ENCODE results near the gene FAM228B.
"Not testable (repeated sequence)": the region's sequence is repeated elsewhere in the genome, so short reads cannot be mapped to it uniquely, and the experiment has no call there.

Gene FAM228B

DNA sequence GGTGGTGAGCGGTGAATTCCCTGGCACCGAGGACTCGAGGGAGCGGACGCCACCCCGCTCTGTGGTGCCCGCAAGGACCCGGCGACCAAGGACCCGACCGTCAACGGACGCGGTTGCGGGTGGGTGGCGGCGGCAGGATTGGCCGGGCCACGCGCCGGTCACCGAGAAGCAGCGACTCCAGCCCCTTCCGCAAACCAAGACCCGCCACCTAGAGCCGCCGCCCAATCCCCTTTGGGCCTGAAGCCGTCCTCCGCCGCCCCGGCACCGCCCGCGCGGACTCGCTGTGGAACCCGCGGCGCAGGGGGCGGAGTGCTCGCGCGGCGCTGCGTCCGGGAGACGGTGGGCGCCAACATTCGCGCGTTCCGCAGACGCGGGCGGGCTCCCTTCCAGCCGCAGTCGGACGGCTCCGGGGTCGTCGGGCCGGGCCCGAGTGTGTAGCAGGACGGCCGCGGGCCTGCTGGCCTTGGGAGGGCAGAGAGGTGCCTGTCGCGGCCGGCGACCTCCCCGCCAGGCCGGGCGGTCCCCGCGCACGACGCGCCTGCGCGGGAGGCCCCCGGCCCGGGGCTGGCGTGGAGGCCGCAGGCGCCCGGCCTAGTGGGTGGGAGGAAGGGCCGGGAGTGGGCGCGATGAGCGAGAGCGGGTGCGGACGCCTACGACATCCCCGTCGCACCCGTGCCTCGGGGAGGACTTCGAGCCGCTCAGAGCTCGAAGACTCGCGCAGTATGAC lies at the start of gene FAM228B, which contains the start of gene PFN4:
Gene FAM228B, plus strand, starts transcription at position 275 of the 727 bp plus-strand sequence. CDS start 893 bp downstream, outside the sequence.
Gene PFN4, minus strand, starts transcription at position 140 of the 727 bp plus-strand sequence. CDS start 799 bp downstream, outside the sequence.
- DNase-seq: peak; percentile 86

DNA sequence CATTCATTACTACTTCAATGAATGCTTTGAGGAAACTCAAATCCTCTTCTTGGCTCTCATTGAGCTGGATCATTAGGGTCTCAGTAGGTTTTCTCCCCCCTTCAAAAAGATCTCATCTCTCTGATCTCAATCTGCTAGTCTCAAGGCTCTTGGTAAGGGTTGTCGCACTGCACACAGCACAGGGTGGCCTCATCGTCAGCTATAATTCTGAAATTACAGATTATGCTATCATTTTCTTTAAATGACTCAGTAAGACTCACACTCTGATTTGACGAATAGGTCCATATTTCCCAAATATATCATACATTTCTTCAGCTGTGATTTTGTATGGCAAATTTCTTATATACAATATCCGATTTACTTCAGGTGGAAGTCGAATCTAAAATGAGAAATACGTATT lies 49.5 kb upstream of the FAM228B start:
- DNase-seq: peak; percentile 48

DNA sequence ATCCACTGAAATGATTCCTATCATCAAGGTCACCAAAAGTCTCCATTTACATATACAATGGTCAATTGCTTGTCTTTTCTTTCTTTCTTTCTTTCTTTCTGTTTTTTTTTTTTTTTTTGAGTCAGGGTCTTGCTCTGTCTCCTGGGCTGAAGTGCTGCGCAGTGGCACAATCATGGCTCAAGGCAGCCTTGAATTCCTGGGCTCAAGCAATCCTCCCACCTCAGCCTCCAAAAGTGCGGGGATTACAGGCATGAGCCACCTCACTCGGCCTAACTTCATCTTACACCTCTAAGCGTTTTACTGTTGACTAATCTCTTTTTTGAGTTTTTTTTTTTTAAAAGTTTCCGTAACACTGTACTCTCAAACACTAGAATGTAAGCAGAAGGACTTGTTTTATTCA lies 48.0 kb upstream of the FAM228B start:
- peak; percentile 37 for DNase-seq

DNA sequence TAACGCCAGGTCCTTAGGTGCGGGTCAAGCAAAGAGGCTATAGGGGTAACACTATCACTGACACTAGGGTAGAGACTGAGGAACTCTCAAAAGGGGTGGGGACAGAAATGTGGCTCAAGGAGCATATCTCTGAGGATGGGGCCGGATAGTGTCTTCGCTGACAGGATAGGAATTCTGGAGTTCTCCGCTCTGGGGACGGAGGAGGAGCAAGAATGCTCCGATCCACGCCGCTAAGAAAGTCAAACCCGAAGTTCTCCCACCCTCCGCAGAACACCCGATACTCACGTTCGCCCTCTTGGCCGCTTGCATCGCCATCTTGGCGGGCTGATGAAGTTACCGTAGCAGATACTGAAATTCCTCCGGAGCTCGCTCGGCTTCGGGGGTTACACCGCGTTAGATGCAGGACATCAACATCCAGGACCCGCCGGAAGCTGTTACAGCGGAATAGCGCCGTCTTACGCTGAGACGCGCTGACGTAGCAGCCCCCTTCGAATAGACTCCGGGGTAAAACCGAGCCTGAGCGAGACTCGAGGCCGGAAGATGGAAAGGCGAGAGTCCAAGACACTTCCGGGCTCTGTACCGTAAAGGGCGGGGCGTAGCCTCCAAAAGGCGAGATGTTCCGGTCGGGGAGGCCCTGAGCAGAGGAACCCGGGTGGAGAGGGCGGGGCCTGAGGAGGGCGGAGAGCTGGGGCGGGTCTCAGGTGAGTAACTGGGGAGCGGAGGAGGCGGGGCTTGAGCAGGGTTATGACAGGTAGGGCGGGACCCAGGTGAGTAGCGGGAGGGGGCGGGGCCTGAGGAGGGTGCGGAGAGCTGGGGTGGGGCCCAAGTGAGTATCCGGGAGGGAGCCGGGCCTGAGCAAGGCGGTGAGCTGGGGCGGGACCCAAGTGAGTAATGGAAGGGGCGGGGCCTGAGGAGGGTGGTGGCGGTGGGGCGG lies 47.1 kb upstream of the FAM228B start, which contains the start of gene SF3B6:
Gene SF3B6, minus strand, starts transcription at position 412 of the 934 bp plus-strand sequence. Its CDS starts 97 bp downstream, at position 315.
- peak; percentile 98 for DNase-seq

DNA sequence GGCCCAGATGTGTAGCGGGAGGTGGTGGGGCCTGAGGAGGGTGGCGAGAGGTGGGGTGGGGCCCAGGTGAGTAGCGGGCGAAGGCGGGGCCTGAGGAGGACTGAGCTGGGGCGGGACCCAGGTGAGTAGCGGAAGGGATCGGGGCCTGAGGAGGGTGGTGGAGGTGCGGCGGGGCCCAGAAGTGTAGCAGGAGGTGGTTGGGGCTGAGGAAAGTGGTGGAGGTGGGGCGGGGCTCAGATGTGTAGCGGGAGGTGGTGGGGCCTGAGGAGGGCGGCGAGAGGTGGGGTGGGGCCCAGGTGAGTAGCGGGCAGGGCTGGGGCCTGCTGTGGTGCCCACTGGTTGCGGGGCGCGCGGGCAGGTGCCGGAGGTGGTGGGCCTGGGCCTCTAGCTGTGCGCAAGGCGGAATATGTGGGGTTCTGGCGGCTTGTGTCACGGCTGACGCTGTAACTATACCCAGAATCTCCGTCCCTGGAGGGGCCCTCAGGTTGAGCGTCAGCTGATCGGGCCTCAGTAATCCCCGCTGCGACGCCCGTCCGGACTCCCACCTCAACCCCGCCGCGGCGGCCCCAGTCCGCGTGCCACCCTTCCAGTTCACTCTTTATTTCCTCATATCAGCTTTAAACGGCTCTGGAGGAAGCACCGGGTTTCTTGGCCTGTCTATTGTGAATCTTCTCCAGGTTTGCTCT lies 46.3 kb upstream of the FAM228B start:
- DNase-seq: peak; percentile 59

DNA sequence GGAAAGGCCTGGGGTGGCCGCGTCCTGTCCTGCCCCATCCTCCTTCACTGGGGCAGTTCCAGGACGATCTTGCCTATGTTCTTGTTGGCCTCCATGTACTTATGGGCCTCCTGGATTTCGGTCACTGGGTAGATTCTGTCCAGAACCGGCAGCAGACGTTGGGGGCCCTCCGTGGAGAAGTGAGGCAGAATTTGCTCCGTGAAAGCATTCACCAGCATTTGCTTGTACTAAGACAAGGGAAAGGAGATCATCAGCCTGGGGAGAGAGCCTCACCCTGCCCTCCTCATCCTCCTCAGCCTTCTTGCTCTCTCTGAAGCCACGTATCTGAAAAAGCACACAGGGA lies 45.8 kb upstream of the FAM228B start:
- no peak for DNase-seq

DNA sequence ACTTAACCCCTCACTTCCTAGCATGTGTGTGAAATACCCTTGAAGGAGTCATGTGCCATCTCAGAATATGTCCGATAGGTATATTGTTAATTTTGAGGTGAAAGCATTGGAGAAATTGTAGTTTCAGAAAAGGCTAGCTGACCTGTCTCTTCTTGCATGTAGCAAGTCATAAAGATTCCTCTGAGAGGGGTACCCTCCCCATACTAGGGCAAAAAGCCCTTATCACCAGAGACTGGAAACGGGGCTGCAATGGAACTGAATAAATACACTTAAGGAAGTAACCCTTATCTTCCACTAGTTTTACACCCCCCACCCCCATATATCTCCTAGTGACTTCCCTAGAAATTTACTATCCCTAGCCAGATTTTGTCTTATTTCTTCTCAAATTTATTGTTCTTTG lies 45.4 kb upstream of the FAM228B start:
- DNase-seq: no peak

DNA sequence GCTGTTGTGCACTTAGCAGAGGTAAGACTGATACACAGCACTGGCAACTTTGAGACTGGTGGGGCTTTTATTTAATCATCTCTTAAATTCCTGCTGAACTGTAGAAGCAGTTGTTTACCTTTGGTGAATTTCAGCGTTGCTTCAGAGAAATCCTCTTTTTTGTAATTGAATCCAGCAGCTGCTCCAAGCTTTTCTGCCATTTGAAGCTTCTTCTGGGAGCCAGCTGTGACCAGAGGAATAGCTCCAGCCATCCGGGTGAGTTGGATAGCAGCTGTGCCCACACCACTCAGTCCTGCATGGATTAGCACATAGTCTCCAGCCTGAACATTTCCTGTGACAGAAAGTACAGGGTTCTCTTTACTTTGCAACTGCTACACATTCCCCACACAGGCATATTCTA lies 42.6 kb upstream of the FAM228B start:
- DNase-seq: no peak

DNA sequence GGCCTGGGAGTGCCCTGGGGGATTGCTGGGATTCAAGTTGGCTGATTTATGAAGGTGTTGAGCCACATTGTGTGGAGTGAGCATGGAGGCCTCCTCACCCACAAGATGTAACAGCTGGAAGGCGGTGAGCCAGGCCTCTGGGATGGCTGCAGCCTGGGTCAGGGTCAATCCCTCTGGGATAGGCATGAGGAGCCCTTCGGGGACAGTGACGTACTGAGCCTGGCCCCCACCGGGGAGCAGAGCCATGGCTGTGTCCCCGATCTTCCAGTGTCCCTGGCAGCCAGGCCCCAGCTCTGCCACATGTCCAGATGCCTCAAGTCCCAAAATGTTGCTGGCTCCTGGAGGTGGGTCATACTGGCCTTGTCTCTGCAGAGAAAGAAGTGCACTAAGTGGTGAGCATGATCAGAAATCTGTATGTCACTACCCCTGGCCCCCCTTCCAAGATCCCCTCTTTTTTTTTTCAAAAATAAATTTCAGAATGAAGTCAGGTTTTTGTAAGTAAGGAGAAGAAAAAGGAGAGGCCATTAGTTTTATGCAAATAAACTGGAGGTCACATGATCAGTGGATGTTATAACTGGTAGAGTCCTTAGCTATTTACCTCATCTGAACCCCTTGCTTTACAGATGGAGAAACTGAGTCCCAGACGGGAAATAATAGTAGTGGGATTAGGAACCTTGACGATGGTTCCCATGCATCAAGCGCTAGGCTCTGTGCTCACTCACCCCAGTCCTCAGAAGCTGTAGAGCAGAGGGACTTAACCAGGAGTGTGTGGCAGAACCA lies 40.3 kb upstream of the FAM228B start:
- DNase-seq: no peak

DNA sequence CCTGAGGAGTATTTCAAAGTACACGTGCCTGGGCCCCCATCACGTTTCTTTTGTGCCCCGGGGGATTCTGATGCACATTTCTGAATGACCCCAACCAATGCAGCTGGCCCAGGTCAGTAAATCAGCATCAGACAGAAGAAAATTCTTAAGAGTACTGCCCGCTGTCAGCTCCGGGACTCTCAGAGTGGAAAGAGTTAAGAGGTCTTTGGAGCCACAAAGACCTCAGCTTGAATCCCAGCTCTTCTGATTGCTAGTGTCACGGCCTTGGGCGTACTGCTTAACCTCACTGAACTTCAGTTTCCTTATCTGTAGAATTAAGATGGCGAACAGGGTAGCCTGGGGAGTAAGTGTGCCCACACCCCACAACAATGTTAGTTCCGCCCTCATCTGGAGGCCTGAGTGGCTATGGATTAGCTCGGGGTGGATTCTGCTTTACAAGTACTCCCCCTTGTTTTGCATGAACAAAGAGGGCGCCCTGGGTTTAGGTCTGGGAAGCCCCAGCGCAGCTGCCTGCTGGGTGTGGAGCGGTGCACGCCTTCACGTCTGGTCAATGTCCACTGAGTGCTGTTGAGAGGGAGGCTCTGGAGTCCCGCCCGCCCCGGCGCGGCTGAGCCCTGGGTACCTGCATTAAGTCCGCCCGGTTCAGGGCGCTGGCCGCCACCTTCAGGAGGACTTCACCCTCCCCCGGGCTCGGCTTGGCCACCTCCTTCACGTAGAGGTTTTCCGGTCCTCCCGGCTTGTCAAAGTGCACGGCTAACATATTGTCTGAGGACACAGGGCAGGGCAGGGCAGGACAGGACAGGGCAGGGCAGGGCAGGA lies 39.5 kb upstream of the FAM228B start:
- DNase-seq: no peak

DNA sequence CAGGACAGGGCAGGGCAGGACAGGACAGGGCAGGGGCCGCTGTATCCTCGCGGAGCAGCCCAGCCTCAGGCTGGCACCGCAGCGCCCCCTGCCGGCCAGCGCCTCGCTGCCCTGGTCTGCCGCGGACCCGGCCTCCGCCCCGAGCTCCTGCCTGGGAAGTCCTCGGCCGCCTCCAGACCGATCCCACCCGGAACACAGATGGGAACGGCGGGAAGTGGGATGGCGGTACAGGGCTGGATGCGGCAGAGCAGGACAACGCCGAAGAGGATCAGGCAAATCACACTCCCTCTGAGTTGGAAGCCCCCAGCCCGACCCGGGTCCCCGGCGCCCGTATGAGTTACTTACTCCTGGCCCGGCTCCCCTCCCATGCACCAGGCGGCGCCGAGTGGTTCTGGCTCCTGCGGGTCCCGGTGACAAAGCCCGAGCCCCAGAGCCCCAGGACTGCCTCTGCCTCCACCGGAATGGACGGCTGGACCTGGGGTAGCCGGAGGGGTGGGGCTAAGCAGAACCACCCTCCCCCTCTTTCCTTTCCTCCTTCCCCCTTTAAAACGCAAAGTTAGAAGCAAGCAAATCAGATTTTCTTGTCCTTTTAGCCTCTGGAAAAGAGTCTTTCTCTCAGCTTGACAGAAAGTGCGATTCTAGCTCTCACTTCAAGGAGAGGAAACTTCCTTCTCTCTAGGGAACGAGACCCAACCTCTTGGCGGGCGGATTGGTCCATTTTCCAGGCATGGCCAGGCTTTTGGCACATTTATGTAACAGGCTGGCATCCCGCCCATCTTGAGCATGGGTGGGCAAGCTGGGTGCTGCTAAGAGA lies 38.7 kb upstream of the FAM228B start, which contains the start of gene TP53I3:
Gene TP53I3, minus strand, starts transcription at position 449 of the 814 bp plus-strand sequence. CDS start 508 bp downstream, outside the sequence.
- DNase-seq: peak; percentile 97

DNA sequence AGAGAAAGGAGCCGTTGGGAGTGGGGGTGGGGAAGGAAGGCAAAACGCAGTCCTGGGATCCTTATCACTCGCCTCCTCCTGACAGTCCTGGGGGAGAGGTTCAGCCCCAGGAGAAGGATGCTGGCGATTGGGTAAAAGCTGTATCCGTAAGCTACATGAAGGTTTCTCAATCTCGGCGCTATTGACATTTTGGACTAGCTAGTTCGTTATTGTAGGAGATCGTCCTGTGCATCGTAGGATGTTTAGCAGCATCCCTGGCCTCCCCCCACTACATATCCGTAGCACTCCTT lies 38.1 kb upstream of the FAM228B start:
- no peak for DNase-seq

DNA sequence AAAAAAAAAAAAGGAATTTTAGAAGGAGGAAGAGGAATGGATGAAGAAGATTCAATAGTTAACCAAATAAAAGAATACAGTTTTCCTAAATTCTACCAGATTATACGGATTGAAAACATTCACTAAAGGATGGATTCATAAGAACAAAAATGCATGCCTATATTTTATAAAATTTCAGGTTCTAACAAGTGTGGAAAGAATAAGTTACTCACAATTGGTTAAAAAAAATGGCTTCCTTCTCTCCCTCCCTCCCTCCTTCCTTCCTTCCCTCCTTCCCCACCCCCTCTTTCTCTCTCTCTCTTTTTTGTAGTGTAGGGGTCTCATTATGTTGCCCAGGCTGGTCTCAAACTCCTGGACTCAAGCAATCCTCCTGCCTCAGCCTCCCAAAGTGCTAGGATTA lies 37.0 kb upstream of the FAM228B start:
- no peak for DNase-seq

DNA sequence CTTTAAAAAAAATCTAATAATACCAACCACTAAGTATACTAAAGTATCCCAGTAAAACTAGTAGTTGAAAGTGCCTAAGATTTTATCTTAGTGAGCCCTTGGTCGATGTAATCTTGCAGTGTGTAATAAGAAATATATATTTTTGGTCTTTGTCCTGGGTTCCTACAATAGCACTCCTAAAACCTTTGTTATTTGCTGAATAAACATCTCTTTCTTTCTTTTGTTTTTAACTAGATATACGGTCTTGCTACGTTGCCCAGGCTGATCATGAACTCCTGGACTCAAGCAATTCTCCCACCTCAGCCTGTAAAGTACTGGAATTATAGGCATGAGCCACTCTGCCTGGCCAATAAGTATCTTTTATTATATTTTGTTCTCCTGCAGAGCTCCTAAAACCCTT lies 36.2 kb upstream of the FAM228B start:
- DNase-seq: no peak

DNA sequence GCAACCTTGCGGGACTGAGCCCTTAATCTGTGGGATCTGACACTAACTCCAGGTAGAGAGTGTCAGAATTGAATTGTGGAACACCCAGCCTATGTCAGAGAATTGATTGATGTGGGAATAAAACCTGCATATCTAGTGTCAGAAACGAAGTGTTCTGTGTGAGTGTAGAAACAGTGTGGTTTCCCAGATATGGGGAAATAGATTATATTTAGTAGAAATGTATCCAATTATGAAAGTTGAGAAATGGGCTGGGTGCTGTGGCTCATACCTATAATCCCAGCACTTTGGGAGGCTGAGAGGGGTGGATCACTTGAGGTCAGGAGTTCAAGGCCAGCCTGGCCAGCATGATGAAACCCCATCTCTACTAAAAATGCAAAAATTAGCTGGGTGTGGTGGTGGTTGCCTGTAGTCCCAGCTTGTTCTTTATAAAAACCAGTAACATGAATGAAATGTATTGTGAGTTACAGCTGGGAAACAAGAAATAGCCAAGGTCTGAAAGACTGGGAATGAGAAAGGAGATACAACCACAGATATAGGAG lies 34.4 kb upstream of the FAM228B start:
- DNase-seq: no peak

DNA sequence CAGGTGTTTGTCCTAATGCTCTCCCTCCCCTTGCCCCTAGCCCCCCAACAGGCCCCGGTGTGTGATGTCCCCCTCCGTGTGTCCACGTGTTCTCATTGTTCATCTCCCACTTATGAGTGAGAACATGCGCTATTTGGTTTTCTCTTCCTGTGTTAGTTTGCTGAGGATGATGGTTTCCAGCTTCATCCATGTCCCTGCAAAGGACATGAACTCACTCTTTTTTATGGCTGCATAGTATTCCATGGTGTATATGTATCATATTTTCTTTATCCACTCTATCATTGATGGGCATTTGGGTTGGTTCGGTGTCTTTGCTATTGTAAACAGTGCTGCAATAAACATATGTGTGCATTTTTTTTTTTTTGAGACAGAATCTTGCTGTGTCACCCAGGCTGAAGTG lies 30.0 kb upstream of the FAM228B start:
- not testable (repeated sequence) for DNase-seq

DNA sequence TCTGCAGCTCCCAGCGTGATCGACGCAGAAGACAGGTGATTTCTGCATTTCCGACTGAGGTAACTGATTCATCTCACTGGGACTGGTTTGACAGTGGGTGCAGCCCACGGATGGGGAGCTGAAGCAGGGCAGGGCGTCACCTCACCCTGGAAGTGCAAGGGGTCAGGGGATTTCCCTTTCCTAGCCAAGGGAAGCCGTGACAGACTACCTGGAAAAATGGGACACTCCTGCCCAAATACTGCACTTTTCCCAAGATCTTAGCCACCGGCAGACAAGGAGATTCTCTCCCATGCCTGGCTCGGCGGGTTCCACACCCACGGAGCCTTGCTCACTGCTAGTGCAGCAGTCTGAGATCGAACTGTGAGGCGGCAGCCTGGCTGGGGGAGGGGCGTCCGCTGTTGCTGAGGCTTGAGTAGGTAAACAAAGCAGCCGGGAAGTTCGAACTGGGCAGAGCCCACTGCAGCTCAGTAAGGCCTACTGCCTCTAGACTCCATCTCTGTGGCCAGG lies 28.0 kb upstream of the FAM228B start:
- DNase-seq: not testable (repeated sequence)

DNA sequence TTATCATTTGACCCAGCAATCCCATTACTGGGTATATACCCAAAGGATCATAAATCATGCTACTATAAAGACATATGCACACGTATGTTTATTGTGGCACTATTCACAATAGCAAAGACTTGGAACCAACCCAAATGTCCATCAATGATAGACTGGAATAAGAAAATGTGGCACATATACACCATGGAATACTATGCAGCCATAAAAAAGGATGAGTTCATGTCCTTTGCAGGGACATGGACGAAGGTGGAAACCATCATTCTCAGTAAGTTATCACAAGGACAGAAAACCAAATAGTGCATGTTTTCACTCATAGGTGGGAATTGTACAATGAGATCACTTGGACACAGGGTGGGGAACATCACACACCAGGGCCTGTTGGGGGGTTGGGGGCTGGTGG lies 22.5 kb upstream of the FAM228B start:
- DNase-seq: not testable (repeated sequence)

DNA sequence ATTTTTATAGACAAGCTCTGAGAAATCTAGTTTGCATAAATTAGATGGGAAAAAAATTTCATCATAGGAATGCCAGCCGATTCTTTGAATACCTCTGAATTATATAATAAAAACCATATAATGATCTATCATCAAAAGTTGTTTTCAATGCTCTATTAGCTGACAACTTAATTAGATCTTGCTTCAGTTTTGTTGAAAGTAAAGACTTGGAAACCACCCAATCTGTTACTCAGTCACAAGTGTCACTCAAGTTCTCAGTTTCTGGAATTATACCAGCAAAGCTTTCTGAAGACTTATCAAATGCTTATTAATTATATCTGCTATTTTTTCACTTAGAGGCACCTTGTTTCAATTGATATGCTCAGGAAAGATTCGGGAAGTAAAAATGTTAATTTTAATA lies 21.3 kb upstream of the FAM228B start:
- no peak for DNase-seq

DNA sequence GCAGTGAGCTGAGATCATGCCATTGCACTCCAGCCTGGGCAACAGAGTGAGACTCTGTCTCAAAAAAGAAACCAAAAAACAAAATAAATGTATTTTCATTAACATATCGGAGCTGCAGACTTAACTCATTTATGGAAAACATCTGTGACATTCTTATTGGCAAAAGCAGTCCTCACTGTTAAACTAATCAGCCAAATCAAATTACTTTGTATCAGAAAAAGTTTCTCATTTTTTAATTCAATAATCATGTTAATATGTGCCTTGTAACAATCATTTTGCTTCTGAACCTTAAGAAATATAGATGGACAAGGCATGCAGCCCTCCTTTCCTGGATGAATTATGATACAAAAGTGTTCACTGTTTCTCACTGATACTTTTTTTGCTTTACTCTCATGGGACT lies 20.6 kb upstream of the FAM228B start:
- no peak for DNase-seq

All from activated CD8-positive, alpha-beta memory T cell treated with anti-CD3 and anti-CD28 coated beads, Interleukin-2, amount 50 U/mL, for 48 hours (primary cell).